ENCODE data around the gene TFF1.

TFF1 gene

DNA sequence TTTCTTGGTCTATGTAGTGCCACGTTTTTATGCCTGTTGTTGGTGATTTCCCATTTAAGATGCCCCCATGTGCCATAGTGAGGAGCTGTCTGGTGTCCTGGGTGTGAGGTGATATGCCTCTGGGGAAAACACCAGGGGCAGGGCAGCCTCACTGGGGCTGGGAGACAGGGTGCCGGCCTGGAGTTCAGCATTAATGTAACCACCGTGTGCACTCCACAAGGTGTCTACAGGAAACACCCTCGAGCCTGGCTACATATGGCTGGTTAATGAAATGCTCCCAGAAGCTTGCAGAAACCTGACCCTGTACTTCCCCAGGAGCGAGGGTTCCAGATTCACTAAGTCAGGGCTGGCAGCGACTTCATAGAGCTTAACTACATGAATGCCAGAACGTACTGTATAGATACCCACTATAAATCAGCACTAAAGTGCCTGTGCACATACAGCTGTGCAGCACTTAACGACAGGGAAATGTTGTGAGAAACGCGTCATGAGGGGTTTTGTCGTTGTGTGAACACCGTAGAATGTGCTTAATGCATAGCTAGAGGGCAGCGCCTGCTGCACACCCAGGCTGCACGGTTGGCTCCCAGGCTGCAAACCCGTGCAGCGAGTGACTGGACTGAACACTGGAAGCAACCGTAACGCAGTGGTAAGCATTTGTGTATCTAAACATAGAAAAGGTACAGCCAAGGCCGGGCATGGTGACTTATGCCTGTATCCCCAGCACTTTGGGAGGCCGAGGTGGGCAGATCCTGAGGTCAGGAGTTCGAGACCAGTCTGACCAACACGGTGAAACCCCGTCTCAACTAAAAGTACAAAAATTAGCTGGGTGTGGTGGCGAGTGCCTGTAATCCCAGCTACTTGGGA is 25.9 kb downstream of the TFF1 start:
- no peak for DNase-seq

DNA sequence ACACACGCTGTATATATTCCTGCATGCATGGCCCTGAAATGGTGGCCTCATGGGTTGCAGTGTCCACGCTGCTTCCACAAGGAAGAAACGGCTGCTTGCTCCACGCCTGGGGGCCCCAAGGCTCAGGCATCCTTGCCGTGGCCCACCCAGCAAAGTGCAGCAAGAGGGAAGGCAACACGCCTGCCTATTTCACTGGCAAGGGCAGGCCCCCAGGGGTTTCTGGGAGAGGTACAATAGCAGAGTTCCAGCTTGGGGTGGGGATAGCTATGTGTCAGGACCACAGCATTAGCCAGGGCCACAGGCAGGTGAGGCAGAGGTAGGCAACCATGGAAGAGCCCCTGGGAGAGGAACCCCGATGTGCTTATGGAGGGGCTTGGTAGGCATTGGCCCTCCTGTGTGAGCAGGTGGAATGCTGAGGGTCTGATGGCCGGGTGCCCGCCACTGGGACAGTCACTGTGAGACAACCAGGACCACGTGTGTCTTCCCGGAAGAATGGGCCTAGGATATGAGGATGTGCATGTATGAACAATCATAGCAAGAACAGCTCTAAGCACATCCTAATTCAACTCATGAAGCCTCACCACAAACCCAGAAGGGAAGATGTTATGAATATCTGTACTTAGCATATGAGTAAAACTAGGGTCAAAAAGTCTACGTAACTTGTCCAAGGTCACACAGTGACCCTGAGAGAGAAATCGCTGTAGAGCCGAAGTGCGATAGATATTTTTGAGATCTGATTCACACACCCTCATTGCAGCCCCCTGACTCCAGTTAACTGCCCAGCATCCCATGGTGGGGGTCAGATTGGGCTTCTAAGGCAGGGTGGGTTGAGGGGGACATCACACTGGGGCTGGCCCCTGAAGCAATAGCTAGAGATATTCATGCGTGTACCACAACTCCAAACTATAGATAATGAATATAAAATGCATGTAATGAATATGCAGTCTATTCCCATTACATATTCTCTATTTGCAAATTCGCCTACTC is 27.3 kb downstream of the TFF1 start:
- no peak for DNase-seq

DNA sequence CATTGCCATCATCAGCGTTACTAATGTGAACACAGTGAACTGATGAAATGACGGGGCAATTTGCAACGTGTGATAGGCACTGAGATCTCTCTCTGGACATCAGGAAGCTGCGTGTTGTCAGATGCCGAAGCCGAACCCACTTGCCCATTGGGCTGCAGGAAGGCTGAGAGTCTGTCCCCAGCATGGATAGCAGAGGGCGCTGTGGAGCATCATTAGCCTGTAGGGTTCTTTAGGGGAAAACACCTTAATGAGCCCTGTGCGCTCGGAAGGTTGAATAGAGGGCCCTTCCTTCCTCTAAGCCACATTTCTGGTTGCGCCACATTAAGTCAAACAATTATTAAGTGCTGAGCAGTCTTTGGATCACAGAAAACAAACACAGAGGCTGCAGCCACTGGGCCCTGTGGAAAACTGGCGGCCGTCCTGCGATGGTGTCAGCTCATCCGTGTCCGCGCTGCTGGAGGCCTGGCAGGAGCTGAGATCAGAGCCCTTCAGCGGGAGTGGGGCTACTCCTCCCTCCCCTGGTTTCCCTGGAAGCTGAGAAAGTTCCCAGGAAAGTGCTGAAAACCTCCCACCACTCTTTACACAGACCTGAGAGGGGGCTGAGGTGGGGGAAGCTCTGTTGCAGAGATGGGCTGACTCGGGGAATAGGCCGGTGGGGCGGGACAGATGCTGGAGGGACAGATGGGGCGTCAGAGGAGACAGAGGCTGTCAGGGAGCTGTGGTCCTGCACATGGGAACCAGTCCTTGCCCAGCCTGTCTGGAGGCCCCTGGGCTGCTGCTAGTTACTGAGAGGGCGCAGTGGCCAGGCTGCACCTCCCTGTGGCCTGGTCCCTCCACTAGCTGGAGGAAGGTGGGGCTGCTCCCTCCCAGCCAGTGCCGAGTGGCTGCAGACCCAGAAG is 28.3 kb downstream of the TFF1 start:
- peak; percentile 71 for DNase-seq

DNA sequence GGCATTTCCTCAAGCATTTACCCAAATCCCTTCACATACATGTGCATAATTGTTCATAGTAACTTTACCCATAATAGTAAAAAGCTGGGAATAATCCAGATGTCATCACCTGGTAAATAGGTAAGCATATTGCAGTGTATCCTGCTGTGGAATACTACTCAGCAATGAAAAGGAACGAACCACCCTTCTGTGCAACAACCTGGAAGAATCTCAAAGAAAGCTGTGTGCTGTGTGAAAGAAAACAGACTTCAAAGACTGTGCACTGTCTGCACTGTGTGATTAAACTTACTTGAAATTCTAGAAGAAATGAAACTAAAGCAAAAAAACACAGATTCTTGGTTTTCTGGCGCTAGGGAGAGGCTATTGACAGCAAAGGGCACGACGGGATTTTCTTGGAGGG is 29.1 kb downstream of the TFF1 start:
- DNase-seq: no peak

DNA sequence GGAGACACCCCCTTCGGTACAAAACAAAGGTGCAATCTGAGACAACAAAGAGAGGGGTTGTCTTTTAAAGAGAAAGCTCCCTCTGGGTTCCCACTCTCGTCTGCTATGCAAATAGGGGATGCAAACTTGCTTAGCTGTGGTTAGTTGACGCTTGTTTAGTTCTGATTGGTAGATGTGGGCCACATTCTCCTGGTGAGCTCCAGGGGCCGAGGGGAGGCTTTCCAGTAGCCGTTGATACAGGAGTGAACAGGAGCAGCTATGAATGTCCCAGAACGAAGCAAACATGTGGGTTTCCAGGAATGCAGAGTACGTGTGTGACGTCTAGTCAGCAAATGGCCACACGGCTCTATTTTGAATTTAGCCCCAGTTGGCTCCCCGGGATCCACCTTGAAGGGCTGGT is 30.3 kb downstream of the TFF1 start:
- no peak for DNase-seq

DNA sequence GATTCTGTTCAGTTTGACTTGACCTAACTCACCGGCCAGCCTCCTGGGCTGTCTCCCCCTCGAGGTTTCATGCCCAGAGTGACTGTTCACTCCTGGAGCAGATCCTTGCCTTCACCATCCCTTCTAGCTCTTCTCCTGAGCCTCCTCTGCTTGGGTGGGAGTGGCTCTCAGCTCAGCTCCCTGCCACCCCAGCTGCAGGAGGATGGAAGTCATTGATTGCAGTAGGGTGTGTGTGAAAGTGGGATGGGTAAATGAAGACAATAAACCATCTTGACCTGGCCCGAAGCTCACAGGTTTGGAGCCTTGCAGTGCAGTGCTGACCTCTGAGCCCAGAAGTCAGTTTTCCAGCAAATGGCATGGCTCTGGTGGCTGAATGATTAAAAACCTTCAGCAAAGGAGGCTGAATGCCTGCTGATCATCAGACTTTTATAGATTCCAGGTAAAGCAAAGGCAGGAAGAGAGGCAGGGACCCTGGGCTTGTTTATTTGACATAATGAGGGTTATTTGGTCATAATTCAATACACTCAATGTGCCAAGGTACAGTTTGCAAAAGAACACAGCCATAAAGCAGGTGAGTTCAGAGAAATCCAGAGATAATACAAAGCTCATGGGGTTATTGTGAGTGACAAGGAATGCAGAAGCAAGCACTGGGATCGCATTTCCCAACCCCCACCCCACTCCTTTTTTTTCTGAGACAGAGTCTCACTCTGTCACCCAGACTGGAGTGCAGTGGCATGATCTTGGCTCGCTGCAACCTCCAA is 33.6 kb downstream of the TFF1 start:
- DNase-seq: no peak

DNA sequence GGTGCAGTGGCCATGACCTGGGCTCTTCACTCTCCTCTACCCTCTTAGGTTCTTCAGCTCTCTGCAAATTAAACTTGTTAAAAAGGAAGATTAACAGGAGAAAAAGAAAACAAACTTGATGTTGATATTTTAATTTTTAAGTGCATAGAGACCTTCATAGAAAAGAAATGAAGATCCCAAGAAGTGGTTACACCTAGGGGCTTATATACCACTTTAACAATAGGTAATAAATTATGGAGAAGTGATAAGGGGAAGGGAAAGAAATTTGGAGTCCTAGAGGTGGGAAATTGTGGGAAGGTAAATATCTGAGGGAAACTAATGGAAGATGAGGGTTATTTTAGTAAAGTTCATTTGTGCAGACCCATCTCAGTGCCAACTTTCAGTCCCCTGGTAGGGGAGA is 34.7 kb downstream of the TFF1 start:
- DNase-seq: no peak

DNA sequence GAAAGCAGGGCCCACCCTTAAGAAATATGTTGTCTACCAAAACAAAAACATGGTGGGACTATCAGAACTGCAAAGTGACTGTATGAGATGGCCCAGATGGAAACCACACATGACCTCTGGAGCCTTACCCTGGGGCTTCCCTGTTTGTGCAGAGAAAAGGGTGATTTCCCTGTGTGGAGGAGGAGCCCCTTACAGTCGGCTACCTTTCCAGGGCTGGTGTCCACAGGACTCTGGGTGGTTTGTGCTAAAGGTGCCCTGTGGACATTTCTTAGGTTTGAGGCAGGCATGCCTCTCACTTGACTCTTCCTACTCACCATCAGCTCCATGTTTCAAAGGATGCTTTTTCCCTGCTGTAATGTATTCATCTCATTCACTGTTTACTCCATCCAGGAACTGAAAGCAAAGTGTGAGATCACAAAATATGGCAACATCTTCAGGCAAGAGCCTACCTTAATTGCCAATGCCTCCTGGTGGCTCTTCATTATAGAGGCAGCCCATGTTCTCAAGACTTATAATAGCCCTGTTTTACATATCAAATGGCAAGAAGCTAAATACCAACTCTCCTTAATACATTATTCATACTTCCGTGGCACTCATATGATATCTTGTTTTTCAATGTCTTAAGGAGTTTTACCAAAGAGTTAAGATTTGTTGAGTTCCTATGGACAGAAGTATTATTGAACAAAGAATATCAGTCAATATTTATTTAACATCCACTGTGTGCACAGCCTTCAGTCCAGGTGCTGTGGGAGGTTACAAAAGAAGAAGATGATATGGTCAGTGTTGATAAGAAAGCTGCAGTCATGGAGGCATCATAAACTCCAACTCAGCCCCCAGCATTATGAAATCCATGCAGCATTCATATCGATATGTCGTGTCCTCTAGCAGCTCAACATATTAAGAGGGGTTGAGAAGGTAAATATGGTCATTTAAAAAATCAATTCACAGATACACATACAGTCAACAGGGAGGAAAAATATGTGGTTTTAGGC is 35.7 kb downstream of the TFF1 start:
- DNase-seq: no peak

DNA sequence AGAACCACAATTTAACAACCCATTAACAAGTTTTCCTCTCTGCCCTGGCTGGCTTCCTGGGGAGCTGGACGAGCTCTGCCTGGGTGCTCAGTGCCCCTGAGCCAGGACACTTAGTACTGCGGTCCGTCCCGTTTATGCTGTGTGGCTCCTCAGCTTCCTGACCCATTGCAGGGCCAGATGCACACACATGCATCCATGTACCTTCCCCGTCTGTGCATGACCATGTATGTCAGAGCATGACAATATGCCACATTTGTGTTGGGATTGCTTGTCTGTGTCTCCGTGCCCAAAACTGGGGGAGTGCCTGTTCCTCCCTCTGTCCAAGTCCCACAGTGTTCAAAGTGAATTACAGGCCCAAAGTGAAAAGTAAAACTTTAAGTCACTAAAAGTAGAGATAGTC is 41.4 kb downstream of the TFF1 start:
- no peak for DNase-seq

DNA sequence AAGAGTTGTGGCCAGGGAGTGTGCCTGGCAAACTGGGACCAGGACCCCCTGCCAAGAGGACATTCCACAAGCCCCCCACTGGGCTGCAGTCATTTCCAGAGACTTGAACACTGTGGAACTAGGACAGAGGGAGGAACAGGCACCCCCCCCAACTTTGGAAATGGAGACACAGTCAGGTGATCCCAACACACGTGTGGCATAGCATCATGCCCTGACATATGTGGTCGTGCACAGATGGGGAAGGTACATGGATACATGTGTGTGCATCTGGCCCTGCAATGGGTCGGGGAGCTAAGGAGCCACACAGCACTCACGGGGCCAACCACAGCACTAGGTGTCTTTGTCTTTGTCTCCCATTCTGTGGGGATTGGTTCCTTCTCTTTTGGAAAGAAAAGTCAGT is 44.5 kb downstream of the TFF1 start:
- no peak for DNase-seq

DNA sequence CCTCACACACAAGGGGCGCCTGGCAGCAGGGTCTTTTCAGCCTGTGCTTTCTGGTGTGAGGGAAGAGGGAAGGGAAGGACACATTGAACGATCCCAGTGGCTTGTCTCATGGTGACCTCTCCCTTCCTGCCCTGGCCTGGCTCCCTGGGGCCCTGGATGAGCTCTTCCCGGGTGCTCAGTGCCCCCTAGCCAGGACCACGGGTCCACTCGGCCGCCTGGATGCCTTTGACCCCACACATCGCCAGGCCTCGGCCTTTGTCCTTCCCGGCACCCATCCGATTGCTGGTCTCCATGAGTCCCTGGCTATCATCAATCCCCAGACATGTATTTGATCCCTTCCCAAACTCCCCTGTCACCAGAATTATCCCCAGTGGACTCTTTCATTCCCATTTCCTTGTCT is 45.1 kb downstream of the TFF1 start:
- DNase-seq: no peak

DNA sequence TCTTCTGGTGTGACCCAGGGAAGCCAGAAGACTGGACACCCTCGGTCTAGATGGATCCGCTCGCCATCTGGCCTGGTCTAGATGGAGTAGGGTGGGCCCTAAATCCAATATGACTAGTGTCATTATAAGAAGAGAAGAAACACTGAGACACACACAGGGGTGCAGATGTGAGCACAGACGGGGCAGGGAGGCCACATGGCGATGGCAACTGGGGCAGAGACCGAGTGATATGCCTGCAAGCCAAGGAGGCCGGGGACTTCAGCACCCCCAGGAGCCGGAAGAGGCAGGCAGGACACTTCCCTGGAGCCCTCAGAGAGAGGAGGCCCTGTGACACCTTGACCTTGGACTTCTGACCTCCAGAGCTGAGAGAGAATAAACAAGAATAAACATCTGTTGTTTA is 45.5 kb downstream of the TFF1 start:
- no peak for DNase-seq

DNA sequence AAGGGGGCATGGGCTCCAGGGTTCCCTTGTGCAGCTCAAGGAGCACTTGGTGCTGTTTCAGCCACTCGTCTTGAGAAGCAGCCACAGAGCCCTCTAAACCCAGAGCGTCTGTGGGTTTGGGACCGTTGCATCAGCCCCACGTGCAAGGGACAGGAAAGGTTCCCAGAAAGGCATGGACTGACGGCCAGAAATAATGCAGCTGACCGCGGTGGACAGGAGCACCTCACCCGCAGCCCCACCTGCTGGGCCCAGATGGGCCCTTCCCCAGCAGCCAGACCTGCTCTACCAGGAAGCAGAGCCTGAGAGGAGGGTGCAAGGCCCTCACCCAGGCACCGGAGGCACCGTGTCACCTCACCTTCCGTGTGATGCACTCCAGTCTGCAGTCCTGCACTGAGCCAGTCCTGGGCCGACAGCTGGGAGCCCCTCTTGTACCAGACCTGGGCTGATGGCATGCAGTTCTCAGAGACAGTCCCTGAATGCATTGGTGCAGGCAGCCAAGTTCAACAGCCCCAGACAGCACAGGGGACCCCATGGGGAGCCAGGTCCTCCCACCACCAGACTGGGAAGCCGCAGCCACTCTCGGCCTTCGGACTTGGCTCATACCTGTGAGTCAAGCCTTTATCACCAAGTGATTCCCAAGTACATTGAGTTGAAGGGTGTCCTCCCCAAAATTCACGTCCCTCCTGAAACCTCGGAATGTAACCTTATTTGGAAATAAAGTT is 46.3 kb downstream of the TFF1 start:
- DNase-seq: no peak

DNA sequence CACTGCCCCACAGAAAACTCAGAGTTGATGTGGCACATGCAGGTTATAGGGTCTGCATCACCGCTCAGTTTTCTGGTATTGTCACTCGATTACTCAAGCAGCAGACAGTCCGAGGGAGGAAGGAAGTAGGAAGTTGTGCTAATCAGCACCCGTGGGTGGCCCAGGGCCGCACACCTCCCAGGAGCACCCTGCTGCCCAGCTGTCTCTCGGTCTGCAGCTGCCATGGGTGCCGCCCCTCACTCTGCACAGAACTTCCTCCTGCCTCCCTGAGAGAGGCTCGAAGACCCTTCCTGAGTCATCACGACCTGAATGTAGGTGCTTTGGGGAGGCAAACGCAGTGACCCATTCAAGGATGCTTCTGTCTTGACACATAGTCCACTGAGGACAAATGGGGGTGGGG is 47.0 kb downstream of the TFF1 start:
- peak; percentile 37 for DNase-seq

DNA sequence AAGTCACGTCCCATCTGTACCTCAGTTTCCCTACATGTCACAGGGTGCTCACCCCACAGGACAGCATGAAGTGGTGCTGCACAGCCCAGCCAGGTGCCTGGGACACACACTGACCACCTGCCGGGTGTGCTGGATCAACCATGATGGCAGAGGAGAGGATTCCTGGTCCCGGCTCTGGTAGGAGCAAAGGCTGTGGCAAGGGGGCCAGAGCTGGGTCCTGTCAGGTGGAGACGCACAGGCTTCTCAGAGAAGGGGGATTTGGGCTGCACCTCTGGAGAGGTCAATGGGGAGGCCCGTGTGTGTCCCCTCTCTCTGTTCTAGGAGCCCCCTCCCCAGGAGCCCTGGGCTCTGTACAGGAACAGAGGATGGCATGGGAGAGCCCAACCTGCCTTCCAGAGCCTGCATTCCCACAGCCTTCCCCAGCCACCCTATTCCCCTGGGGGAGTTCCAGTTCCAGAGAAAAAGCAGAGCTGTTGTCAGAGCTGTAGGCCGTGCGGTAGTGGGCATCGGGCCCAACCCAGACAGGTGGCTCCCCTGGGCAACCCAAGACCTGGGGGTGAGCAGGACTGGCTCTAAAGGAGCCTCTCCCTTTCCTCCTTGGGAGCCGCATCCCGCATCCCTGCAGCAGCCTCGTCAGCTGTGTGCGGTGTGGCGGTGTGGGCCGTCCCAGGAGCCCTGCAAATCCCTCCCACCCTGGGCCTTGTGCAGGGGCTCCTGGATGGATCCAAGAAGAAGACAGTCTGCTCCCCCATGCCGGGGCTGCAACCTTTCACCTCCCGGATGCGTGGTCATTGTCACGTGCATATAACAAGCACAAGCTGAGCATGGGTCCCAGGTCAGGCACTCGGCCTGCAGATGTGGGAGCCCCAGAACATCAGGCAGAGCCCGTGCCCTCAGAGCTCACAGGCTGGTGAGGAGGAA is 48.2 kb downstream of the TFF1 start:
- no peak for DNase-seq

DNA sequence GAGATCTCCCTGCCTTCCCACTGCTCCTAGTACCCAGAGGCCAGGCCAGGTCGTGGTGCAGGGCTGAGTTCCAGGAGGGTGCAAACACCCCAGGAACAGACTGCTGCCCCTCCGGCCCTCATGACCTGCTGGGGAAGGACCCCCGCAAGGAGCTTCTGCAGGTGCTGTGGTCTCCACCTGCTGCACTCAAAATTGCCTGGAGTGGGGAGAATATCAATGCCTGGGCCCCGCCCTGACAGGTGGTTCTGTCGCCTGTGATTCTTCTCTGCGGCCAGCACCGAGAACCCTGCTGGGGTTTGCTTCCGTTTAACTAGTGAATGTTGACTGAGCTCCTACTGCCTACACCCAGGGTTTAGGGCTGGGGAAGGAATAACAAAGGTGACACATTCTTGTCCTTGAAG is 49.0 kb downstream of the TFF1 start:
- no peak for DNase-seq

DNA sequence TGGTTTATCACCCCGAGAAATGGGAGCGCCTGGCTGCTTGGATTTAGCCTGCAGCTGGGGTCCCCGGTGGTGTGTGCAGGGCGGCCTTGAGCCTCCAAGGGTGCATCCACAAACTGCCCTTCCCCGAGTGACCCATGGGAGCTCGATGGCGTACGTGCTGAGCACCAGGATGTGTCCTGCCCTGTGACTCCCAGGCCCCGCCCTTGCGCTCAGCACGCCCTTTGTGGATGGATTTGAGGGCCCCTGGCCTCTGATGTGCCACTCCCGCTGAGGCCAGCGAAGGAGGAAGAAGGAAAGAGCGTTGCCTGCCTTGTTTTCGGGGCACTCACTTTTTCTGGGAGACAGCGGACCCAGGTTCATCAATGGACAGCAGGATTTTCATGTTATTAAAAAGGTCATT is 49.4 kb downstream of the TFF1 start:
- DNase-seq: no peak

DNA sequence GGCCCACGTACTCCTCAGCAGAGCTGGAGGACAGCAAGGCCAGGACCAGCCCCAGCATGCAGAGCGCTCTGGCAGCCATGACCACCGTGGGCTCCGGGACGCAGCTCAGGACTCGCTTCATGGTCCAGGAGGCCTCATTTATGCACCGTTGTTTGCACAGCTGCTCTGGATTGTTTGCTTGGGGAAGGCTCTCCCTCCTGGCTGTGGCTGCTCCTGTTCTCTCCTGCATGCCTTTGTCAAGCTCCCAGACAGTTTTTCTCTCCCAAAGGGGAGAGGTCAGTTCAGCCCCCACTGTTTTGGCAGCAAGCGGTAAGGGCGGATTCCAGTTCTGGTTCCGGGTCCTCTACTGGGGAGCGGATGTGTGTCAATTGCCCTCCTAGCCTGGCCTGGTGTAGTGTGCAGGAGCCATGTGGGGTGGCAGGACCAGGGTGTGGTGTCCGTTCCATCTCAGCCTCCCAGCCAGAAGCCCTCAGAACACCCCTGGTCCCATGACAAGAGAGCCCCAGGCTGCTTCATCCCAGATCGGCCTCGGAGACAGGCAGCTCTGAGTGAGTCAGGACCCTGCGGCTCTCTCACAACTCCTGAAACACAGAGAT is 50.9 kb downstream of the TFF1 start, which contains the start of gene TFF3:
TSS of gene TFF3 (minus strand) at position 114 of the 596 bp plus-strand sequence. CDS start at position 79, 35 bp downstream.
- DNase-seq: peak; percentile 58

Data from femur (tissue), 1 donor.